Smooth muscle cell (in vitro differentiated cells): ENCODE results near the gene KHNYN. TPM values are rescaled to one million over a fixed set of nuclear protein-coding genes. Genes with fewer than 3 reads are reported as not detected.
A peak's percentile ranks its signal among the peaks of the same experiment; 100 is the strongest.

ENCODE experiments used
- DNase-seq: peaks from one replicate; lab custom pipeline; 2025; ENCODE audit not compliant: unreplicated experiment; lab: John Stamatoyannopoulos, UW
- H2AFZ ChIP-seq: fragments of 200-600 bp; sonication (generic); 2 replicates; pipeline ENCODE4 v1.6.0; 2016; ENCODE audit warnings: antibody characterized with exemption, low read depth, mild to moderate bottlenecking
- H3F3A ChIP-seq: fragments of 200-600 bp; sonication (generic); 2 replicates; pipeline ENCODE4 v1.6.0; 2017; ENCODE audit warnings: antibody characterized with exemption, low read depth
- H3K27ac ChIP-seq: fragments of 200-600 bp; sonication (generic); 2 replicates; pipeline ENCODE4 v1.5.1; 2016; ENCODE audit warnings: low read depth, mild to moderate bottlenecking
- H3K27me3 ChIP-seq: fragments of 200-600 bp; sonication (generic); 2 replicates; pipeline ENCODE4 v1.6.1; 2016; ENCODE audit warnings: low read depth, mild to moderate bottlenecking
- H3K36me3 ChIP-seq: fragments of 200-600 bp; sonication (generic); 2 replicates; pipeline ENCODE4 v1.5.1; 2016; ENCODE audit warnings: low read depth
- H3K4me1 ChIP-seq: fragments of 200-600 bp; sonication (generic); 2 replicates; pipeline ENCODE4 v1.5.1; 2016; ENCODE audit warnings: low read depth
- H3K4me2 ChIP-seq: fragments of 200-600 bp; sonication (generic); 2 replicates; pipeline ENCODE4 v1.6.0; 2016; ENCODE audit warnings: mild to moderate bottlenecking
- H3K4me3 ChIP-seq: fragments of 200-600 bp; sonication (generic); 2 replicates; pipeline ENCODE4 v1.5.1; 2016; ENCODE audit warnings: mild to moderate bottlenecking
- H3K79me2 ChIP-seq: fragments of 200-600 bp; sonication (generic); 2 replicates; pipeline ENCODE4 v1.6.0; 2016; ENCODE audit warnings: low read depth, mild to moderate bottlenecking
- H3K9ac ChIP-seq: fragments of 200-600 bp; sonication (generic); 2 replicates; pipeline ENCODE4 v1.6.0; 2016; ENCODE audit warnings: low read depth
- H3K9me3 ChIP-seq: fragments of 200-600 bp; sonication (generic); replicated peaks from 2 replicates; pipeline ENCODE4 v1.5.1; 2016; ENCODE audit warnings: low read depth
- H4K20me1 ChIP-seq: fragments of 200-600 bp; sonication (generic); 2 replicates; pipeline ENCODE4 v1.6.0; 2016; ENCODE audit warnings: low read depth
- CTCF ChIP-seq: fragments of 200-600 bp; sonication (generic); IDR thresholded peaks from 2 replicates; pipeline ENCODE4 v1.5.1; 2017; ENCODE audit warnings: borderline replicate concordance, mild to moderate bottlenecking, antibody characterized with exemption; ENCODE audit not compliant: insufficient read depth, poor library complexity, severe bottlenecking
- WGBS: methylation state at CpG from one replicate; pipeline ENCODE4 v1.1.7; 2016; ENCODE audit warnings: low lambda C conversion rate; 5-methylcytosine and 5-hydroxymethylcytosine counted together
- polyA plus RNA-seq: library from polyadenylated mRNA; unstranded; fragments of >200 nt; fragmentation: Nextera tagmentation; extraction: Ambion mirVana; gene quantifications from 2 replicates; pipeline ENCODE4 v1.2.1, GENCODE V29; 2016
- total RNA-seq: library from RNA; depleted of rRNA; stranded (reverse); fragments of >200 nt; gene quantifications from 2 replicates; pipeline ENCODE4 v1.2.3, GENCODE V29; 2014

Gene KHNYN
- total and polyA plus RNA-seq, 2 experiments from 2014 or later = 28.2 to 43.1 TPM

- no peak overlapping the region for H3K27ac ChIP-seq
- peaks cover 22% of the 10 kb centered on the region for H3K79me2 ChIP-seq
- peaks cover 18% of the 10 kb centered on the region for H3F3A ChIP-seq
- no peaks in the 10 kb centered on the region for H3K9me3 ChIP-seq
- H3K4me1 ChIP-seq = peaks cover 10% of the 10 kb centered on the region
- no peak overlapping the region for H2AFZ ChIP-seq
- DNase-seq = no peak
- H3K27me3 ChIP-seq = no peaks in the 10 kb centered on the region
- H4K20me1 ChIP-seq = peaks cover 34% of the 10 kb centered on the region
- H3K9ac ChIP-seq = no peak overlapping the region
- H3K36me3 ChIP-seq = no peaks in the 10 kb centered on the region
- peak overlapping the region; percentile 96 for H3K4me2 ChIP-seq
- 91% methylated on average over 16 of the region's 24 CpGs for WGBS
- H3K4me3 ChIP-seq = peak overlapping the region; percentile 81
- no peak for TF ChIP-seq CTCF
Observed at GRCh38 chr14:24432259-24433131, 2.7 kb downstream of the KHNYN start.

DNA sequence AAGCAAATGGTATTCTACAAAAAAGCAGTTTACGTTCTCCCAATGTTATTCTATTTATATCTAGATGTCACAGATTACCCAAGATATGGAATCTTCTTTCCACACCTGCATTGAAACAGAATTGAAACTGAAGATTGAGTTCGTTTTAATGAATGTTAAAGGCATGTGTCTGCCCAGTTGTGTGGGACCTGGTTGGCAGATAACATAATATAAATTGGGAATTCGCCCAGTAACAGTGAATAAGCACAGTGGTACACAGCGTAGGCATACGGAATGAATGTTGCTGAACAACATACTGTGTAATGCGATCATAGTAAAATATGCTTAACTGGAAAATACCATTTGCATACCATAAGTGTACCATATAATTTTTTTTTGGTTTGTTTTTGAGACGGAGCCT lies 4.3 kb downstream of the KHNYN start:
- peaks cover 34% of the 10 kb centered on the region for H4K20me1 ChIP-seq
- H3F3A ChIP-seq = peaks cover 18% of the 10 kb centered on the region
- no peaks in the 10 kb centered on the region for H3K36me3 ChIP-seq
- no peak overlapping the region for H3K9ac ChIP-seq
- H3K27ac ChIP-seq = no peak overlapping the region
- no peaks in the 10 kb centered on the region for H3K27me3 ChIP-seq
- 93% methylated on average over 7 of the region's 7 CpGs for WGBS
- no peak overlapping the region for H3K4me3 ChIP-seq
- TF ChIP-seq CTCF = no peak
- H3K4me1 ChIP-seq = peaks cover 10% of the 10 kb centered on the region
- no peak for DNase-seq
- no peak overlapping the region for H2AFZ ChIP-seq
- no peak overlapping the region for H3K4me2 ChIP-seq
- H3K9me3 ChIP-seq = no peaks in the 10 kb centered on the region
- peaks cover 22% of the 10 kb centered on the region for H3K79me2 ChIP-seq

DNA sequence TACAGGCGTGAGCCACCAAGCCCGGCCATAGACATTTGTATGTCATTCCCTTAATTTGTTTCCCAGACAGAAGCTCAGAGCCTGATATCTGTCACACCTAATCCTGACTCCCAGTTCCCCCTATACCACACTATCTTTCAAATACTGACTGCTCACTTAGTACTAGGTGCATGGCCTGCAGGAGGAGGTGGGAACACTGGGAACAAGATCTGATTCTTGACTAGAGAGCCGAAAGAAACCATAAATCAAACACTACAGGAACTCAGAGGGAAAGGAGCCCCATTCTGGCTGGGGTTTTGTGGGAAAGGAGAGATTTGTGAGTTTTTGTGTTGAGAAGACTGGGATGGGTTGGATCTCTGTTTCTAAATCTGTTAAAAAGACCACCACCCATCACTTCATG lies 4.9 kb downstream of the KHNYN start:
- Histone ChIP-seq H3K9me3 (no peaks in the 10 kb centered on the region), H3K36me3 (no peaks in the 10 kb centered on the region), H3K27me3 (no peaks in the 10 kb centered on the region), H3K79me2 (peaks cover 19% of the 10 kb centered on the region), H2AFZ (no peak overlapping the region), H3K4me1 (peaks cover 3% of the 10 kb centered on the region), H3K27ac (no peak overlapping the region), H3K9ac (no peak overlapping the region), H4K20me1 (peaks cover 34% of the 10 kb centered on the region), H3K4me2 (no peak overlapping the region), H3F3A (peaks cover 18% of the 10 kb centered on the region), H3K4me3 (no peak overlapping the region)
- TF ChIP-seq CTCF = no peak
- WGBS = 90% methylated on average over 3 of the region's 3 CpGs
- DNase-seq = no peak
